MM.1S (cell line): ENCODE measurements around the gene FCGR3A.

ENCODE experiments used
- EZH2 ChIP-seq: fragments of 300-600 bp; sonication (generic); optimal IDR thresholded peaks from 2 replicates; pipeline ENCODE3; 2017; ENCODE audit warnings: low read depth, mild to moderate bottlenecking, antibody characterized with exemption, low read length, mixed read lengths
- TF ChIP-seq, protein P1 (sequence below): fragments of 300-600 bp; sonication (generic); IDR thresholded peaks from 2 replicates; pipeline ENCODE4 v1.5.1; 2016; ENCODE audit warnings: antibody characterized with exemption, low read length, mixed read lengths

DNA sequence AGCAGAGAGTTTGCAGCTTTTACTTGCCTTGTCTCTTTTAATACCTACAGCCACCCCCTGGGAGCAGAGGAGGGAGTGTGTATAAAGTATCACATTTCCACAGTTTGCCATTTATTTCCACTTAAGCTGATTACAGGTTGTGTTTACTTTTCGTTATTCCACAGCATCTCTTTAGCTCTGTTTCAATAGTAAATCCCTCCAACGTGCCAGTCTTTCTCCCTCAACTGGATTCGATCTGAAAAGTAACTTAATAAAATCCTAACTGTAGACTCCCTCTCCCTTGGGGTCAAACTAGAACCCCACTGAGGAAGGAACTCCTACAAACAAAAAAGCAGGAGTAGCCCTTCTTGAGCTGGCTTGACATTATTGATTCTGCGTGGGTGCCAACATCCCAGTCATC, 47.4 kb downstream of the FCGR3A start:
- no peak for TF ChIP-seq EZH2
- TF ChIP-seq, protein P1, sequence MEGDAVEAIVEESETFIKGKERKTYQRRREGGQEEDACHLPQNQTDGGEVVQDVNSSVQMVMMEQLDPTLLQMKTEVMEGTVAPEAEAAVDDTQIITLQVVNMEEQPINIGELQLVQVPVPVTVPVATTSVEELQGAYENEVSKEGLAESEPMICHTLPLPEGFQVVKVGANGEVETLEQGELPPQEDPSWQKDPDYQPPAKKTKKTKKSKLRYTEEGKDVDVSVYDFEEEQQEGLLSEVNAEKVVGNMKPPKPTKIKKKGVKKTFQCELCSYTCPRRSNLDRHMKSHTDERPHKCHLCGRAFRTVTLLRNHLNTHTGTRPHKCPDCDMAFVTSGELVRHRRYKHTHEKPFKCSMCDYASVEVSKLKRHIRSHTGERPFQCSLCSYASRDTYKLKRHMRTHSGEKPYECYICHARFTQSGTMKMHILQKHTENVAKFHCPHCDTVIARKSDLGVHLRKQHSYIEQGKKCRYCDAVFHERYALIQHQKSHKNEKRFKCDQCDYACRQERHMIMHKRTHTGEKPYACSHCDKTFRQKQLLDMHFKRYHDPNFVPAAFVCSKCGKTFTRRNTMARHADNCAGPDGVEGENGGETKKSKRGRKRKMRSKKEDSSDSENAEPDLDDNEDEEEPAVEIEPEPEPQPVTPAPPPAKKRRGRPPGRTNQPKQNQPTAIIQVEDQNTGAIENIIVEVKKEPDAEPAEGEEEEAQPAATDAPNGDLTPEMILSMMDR: no peak
